C4-2B (cell line): ENCODE data around the gene PPP1R1C.

ENCODE experiments used
- ZFX ChIP-seq: fragments of 450-650 bp; IDR thresholded peaks from 2 replicates; pipeline ENCODE4 v1.6.1; 2017
- TF ChIP-seq, protein P1 (sequence below): fragments of 450-650 bp; conservative IDR thresholded peaks from 2 replicates; pipeline ENCODE4 v1.5.1; 2017; ENCODE audit warnings: mild to moderate bottlenecking

DNA sequence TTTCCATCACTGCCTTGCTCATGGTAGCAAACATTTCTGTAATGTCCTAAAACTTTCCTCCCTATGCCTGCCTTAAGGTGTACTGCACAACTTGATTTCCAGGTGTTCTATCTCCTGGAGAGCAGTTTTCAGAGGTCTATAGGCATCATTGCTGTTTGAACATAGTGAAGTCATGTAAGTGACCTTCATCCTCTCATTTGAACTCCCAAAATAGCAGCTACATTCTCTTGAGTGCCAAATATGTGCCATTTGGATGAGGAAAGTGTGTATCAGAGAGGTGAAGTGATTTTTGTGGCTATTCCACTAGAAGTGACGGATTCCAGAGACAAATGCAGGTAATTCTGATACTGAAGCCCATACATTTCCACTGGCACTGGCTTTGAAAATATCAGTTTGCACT is 3.4 kb downstream of the PPP1R1C start:
- TF ChIP-seq, protein P1, sequence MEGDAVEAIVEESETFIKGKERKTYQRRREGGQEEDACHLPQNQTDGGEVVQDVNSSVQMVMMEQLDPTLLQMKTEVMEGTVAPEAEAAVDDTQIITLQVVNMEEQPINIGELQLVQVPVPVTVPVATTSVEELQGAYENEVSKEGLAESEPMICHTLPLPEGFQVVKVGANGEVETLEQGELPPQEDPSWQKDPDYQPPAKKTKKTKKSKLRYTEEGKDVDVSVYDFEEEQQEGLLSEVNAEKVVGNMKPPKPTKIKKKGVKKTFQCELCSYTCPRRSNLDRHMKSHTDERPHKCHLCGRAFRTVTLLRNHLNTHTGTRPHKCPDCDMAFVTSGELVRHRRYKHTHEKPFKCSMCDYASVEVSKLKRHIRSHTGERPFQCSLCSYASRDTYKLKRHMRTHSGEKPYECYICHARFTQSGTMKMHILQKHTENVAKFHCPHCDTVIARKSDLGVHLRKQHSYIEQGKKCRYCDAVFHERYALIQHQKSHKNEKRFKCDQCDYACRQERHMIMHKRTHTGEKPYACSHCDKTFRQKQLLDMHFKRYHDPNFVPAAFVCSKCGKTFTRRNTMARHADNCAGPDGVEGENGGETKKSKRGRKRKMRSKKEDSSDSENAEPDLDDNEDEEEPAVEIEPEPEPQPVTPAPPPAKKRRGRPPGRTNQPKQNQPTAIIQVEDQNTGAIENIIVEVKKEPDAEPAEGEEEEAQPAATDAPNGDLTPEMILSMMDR: no peak
- TF ChIP-seq ZFX: no peak
